G401 (cell line): ENCODE results near the gene C1QTNF8. TPM values are rescaled to one million over a fixed set of nuclear protein-coding genes. Genes with fewer than 3 reads are reported as not detected.

ENCODE experiments used
- DNase-seq: peaks from one replicate; pipeline ENCODE4 v3.0.0-alpha.2; 2015; ENCODE audit warnings: low spot score
- in situ Hi-C: cut with HindIII; loops from 2 replicates; pipeline ENCODE4 v1.10.0; 2016; ENCODE audit warnings: low sequenced_read_pairs, mixed read lengths
- total RNA-seq: library from RNA; depleted of rRNA; stranded (reverse); fragments of >200 nt; shearing (Covaris generic); gene quantifications from 2 replicates; pipeline ENCODE4 v1.2.3, GENCODE V29; 2014

C1QTNF8 gene
- total RNA-seq, 1 experiment from 2014 or later: 2.6 TPM

DNA sequence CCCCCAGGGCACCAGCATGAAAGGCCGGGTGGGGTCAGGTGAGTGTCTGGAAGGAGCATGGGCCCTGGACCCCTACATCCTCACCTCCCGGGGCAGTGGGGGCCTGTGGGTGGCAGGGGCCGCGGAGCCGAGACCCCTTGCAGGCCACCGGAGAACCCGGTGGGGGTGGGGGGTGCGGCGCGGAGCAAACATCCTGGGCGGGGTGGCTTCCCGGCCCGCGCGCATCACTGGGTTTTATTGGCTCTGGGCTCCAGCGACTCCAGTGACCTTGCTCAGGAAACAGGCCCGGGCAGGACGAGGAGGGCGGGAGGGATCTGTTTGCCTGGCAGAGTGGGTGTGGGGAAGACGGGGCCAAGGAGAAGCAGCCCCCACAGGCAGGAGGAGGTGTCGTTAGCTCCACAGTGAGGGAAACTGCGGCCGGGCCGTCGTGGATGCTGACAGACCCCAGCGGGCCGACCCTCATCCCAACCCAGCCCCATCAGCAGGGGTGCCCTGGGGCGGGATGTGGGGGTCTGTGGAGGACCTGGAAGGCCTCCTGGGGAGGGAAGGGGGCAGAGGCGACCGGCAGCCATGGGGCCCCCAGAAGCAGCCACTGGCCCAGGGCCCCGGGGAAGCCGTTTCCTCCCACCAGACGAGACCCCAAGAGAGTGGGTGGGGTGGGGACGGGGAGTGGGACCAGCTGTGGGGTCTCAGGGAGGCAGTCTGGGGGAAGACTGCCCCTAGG is 12.9 kb downstream of the C1QTNF8 start:
- no peak for DNase-seq
- in situ Hi-C loops: no loop called here

GRCh38 chr16:1082266-1082951 is 13.6 kb downstream of the C1QTNF8 start:
- no peak for DNase-seq
- in situ Hi-C loops: no loop called here

DNA sequence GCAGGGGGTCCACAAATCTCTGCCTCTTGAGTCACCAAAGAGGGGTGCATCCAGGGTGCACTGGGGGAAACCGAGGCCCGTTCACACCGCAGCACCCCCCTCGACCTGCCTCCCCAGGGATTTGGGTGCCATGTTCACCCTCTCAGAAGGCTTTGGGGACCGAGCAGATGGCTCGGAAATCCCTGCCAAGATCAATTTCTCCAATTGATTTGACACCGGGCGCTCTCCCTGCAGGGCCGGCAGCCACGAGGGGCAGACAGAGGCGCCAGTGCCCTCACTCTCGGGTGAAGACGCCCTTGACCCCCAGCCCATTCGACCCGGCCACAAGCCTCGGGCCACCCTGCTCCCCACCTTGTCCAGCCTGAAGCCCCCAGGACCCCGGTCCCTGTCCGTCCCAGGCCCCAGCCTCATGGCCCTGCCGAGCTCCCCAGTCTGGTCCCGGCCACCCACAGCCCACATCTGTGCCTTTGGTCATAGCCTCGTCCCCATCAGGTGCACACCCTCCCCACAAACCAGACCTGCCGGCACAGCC is 14.2 kb downstream of the C1QTNF8 start:
- DNase-seq: no peak
- in situ Hi-C loops: no loop called here

DNA sequence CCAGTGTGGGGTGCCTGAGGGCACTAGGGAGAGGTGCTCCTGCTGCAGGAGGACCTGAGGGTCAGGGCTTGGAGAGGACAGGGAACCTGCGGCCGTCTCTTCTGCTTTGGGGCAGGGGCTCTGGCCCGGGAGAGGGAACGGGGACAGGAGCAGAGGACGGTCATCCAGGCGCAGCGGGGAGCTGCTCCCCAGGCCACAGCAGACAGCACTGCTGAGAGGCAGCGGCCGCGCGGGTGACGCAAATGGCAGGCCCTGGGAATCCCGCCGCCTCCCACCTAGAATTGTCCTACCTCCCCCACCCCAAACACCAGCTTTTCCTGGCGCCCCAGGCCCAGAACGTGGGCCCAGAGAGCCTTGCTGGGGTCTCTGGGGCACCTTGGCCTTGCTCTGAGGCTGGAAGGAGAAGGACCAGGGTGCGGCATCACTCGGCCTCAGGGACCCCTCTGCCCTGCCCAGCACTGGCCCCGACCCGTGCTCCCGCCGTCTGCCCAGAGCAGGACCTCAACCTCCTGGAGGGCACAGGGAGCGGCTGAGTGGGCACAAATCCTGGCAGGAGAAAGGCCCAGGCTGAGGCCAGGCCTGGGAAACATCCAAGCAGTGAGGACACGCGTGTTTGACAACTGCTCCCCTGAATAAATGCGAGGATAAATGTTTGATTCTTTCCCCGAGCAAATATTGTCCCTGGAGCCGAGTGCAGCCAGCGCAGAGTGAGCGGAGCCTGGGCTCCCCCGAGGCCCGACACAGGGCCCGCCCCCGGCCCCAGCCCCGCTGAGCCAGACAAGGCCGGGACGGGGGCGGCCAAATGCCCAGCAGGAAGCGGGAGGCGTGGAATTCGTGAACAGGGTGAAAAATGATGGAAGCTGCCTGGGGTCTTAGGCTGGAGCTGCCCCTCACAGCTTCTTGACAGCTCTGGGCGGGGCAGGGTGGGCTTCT is 15.0 kb downstream of the C1QTNF8 start:
- DNase-seq: no peak
- in situ Hi-C loops: no loop called here

DNA sequence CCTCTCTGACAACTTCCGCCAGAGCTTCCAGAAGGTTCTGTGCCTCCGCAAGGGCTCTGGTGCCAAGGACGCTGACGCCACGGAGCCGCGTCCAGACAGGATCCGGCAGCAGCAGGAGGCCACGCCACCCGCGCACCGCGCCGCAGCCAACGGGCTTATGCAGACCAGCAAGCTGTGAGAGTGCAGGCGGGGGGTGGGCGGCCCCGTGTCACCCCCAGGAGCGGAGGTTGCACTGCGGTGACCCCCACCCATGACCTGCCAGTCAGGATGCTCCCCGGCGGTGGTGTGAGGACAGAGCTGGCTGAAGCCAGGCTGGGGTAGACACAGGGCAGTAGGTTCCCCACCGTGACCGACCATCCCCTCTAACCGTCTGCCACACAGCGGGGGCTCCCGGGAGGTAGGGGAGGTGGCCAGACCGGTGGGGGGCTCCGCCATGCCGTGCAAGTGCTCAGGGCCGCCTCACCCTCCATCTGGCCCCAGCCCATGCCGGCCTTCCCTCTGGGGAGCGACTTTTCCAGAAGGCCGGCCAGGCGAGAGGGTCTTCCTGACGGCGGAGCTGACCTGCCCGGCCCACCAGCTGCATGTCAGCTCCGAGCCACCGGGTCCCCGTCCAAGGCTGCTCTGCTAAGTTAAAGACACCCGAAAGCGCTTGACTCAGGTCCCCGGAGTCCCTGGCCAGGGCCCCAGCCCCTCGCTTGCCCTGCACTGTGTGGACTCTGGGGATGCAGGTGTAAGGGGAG is 16.1 kb downstream of the C1QTNF8 start:
- in situ Hi-C loops: no loop called here
- no peak for DNase-seq

- DNase-seq: no peak
- in situ Hi-C loops: no loop called here
Observed at GRCh38 chr16:1079341-1079740, 16.7 kb downstream of the C1QTNF8 start.

DNA sequence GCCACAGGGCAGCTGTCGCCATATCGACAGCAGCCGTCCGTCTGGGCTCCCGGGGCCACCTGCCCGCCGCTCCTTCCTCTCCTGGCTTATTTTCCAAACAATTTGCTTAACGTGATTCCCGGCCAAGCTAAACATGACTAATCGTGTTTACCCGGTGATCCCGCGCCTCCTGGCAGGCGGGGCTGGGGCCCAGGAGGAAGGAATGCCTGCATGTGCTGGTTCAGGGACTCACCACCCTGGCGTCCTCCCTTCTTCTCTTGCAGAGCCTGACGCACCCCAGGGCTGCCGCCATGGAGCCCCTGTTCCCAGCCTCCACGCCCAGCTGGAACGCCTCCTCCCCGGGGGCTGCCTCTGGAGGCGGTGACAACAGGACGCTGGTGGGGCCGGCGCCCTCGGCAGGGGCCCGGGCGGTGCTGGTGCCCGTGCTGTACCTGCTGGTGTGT is 17.4 kb downstream of the C1QTNF8 start:
- in situ Hi-C loops: no loop called here

GRCh38 chr16:1077877-1078578 is 18.0 kb downstream of the C1QTNF8 start:
- in situ Hi-C loops: no loop called here
- no peak for DNase-seq

More for the DNA sequence above, 17.4 kb downstream of the C1QTNF8 start:
- no peak for DNase-seq

- in situ Hi-C loops: no loop called here
- DNase-seq: no peak
Observed at GRCh38 chr16:1076801-1077576, 19.1 kb downstream of the C1QTNF8 start.

DNA sequence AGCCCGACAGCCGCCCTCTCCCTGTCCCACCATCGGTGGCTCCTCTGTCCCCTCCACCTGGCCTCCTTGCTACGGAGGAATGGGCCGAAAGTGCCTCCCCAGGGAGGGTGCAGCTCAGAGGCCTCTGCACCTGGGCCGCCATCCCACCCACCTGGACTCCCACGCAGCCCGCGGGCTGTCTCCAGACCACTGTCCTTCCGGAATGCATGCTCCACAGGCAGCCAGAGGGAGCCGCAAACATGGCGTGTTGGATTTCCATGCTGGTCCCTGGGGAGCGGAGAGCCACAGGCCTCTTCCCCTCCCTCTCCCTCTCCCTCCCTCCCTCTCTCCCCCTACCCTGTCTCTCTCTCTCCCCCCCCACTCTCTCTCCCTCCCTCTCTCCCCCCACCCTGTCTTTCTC is 20.5 kb downstream of the C1QTNF8 start:
- no peak for DNase-seq
- in situ Hi-C loops: no loop called here

- no peak for DNase-seq
- in situ Hi-C loops: no loop called here
Observed at GRCh38 chr16:1074379-1074649, 21.7 kb downstream of the C1QTNF8 start.

DNA sequence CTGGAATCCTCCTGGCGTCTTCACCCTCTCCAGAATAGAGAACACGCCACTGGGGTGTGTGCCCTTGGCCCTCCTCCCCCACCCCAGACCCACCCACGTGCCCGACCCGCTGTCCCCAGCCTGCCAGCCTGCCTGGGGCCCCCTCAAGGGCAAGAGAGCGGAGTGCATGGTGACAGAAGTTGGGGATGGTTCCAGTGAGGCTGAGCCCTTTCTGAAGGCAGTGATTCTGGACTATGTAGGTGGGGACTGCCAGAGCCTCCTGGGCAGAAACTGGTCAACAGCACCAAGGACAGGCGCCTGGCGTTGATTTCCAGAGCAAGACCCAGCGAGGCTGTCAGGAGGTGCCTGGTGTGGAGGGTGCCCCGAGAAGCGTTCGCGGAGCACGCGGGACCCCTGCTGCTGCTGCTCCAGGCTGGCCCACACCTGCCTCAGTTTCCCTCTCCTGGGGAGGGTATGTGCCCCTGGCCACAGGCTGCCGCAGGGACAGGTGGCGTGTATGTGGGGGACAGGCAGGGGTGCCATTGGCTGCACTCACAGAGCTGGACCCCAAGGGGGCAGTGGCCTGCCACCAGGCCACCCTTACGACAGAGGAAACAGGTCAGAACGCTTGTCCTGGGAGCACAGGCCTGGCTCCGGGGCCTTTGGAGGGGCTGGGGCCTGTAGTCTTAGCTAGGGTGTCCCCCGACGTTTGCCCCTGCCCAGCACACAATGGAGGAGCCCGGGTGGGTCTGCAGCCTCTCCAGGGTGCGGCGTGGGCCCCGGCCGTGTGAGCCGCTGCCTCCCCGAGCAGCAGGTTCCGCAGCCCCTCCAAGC is 22.3 kb downstream of the C1QTNF8 start:
- in situ Hi-C loops: no loop called here
- DNase-seq: no peak

- DNase-seq: no peak
- in situ Hi-C loops: no loop called here
Observed at GRCh38 chr16:1073262-1073558, 22.8 kb downstream of the C1QTNF8 start.

DNA sequence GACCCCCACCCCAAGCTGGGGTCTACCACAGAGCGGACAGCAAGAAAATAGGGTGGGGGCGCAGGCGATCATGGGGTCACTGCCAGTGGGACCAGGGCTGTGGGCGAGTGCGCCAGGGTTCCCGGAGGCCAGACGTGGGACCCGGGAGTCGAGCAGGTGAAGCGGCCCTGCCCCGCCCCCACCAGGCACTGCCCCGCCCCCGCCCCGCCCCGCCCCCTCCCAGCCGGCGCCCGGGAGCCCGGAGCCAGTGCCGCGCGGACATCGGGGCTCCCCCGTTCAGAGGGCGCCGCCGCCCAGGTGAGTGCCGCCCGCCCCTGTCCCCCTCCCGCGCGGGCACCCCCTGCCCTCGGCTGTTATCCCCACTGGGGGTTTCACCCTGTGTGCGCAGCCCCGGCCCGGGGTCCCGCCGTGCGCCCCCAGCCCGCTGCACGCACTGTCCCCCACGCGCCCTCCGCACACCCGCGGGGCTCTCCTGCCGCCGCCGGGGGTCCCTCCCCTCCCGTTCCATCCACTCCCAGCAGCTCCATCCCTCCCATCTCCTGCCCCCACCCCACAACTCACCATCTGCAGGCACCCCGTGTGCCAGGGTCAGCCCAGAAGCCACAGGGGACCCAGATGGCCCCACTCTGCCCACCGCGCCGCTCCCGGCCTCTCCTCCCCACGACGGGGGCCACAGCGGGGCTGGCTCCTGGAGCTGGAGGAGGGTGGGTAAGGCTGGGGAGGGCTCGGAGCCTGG is 23.4 kb downstream of the C1QTNF8 start, which contains the start of gene SSTR5:
SSTR5 (plus strand) TSS at position 222 of the 736 bp plus-strand sequence. CDS start 6,122 bp downstream, outside the sequence.
- in situ Hi-C loops: no loop called here

GRCh38 chr16:1071561-1072225 is 24.4 kb downstream of the C1QTNF8 start:
- no peak for DNase-seq
- in situ Hi-C loops: no loop called here

More for the DNA sequence above, 23.4 kb downstream of the C1QTNF8 start, which contains the start of gene SSTR5:
- DNase-seq: no peak

GRCh38 chr16:1070864-1071408 is 25.1 kb downstream of the C1QTNF8 start:
- no peak for DNase-seq
- in situ Hi-C loops: no loop called here
